CD14-positive monocyte (primary cell): Measurements from ENCODE around the gene NATD1. TPM values are rescaled to one million over a fixed set of nuclear protein-coding genes. Genes with fewer than 3 reads are reported as not detected.
A peak's percentile ranks its signal among the peaks of the same experiment; 100 is the strongest.

ENCODE experiments used
- DNase-seq, 3 donors: peaks; one replicate each; pipeline ENCODE4 v3.0.0-alpha.2; 2011 to 2022
- H2AFZ ChIP-seq: 2 replicates; pipeline ENCODE4 v1.6.0; 2012; ENCODE audit warnings: mild to moderate bottlenecking, low read depth, low read length, inconsistent platforms; ENCODE audit not compliant: insufficient read depth, poor library complexity, severe bottlenecking
- H3K27ac ChIP-seq, 2 donors: 1 replicate in 1 of 2; 2 replicates in 1 of 2; pipeline ENCODE4 v1.5.1; 2012 to 2013; ENCODE audit warnings: low read length in 2 of 2, control low read depth in 1 of 2, inconsistent platforms in 1 of 2, low read depth in 1 of 2, mild to moderate bottlenecking in 1 of 2
- H3K27me3 ChIP-seq, 2 donors: one replicate each; pipeline versions ENCODE4 v1.6.0 to v1.6.1; 2011 to 2013; ENCODE audit warnings: low read length in 2 of 2; ENCODE audit not compliant: control insufficient read depth in 2 of 2, insufficient read depth in 2 of 2
- H3K36me3 ChIP-seq, 2 donors: replicated peaks in 1 of 2; 1 replicate in 1 of 2; 2 replicates in 1 of 2; pipeline versions ENCODE4 v1.5.1 to v1.6.1; 2012 to 2013; ENCODE audit warnings: low read length in 2 of 2, control low read depth in 1 of 2, inconsistent platforms in 1 of 2, mild to moderate bottlenecking in 1 of 2; ENCODE audit not compliant: insufficient read depth in 2 of 2, control insufficient read depth in 1 of 2
- H3K4me1 ChIP-seq, 2 donors: 1 replicate in 1 of 2; 2 replicates in 1 of 2; pipeline versions ENCODE4 v1.5.1 to v1.6.1; 2012 to 2013; ENCODE audit warnings: low read length in 2 of 2, control low read depth in 1 of 2, inconsistent platforms in 1 of 2, mild to moderate bottlenecking in 1 of 2, moderate library complexity in 1 of 2; ENCODE audit not compliant: insufficient read depth in 2 of 2, control insufficient read depth in 1 of 2
- H3K4me2 ChIP-seq: replicated peaks from 2 replicates; pipeline ENCODE3; 2012; ENCODE audit warnings: low read length, moderate library complexity, mild to moderate bottlenecking; ENCODE audit not compliant: poor library complexity, severe bottlenecking; ENCODE audit errors: extremely low read depth
- H3K4me3 ChIP-seq, 3 experiments: fragments of 200-600 bp in 1 of 3; sonication (generic) in 1 of 3; replicated peaks in 1 of 3; 1 replicate in 2 of 3; 2 replicates in 1 of 3; pipeline ENCODE4 v1.5.1; 2011 to 2013; ENCODE audit warnings: low read length in 3 of 3, mild to moderate bottlenecking in 3 of 3, control low read depth in 2 of 3, low read depth in 2 of 3, inconsistent platforms in 1 of 3, moderate library complexity in 1 of 3
- H3K79me2 ChIP-seq: 2 replicates; pipeline ENCODE4 v1.6.0; 2012; ENCODE audit warnings: mild to moderate bottlenecking, control low read depth, inconsistent platforms, low read length, moderate library complexity; ENCODE audit not compliant: insufficient read depth
- H3K9ac ChIP-seq: 2 replicates; pipeline ENCODE4 v1.6.0; 2017; ENCODE audit warnings: low read length, mild to moderate bottlenecking; ENCODE audit not compliant: insufficient read depth, poor library complexity, severe bottlenecking
- H3K9me3 ChIP-seq, 2 donors: replicated peaks in 1 of 2; 1 replicate in 1 of 2; 2 replicates in 1 of 2; pipeline versions ENCODE4 v1.5.1 to v1.6.1; 2012 to 2013; ENCODE audit warnings: low read length in 2 of 2, control low read depth in 1 of 2; ENCODE audit not compliant: control insufficient read depth in 1 of 2, insufficient read depth in 1 of 2
- H4K20me1 ChIP-seq: 2 replicates; pipeline ENCODE4 v1.6.0; 2012; ENCODE audit warnings: mild to moderate bottlenecking, low read length, control low read depth, moderate library complexity; ENCODE audit not compliant: insufficient read depth
- H3K27ac Mint-ChIP-seq, 7 donors: one replicate each; pipeline ENCODE4 v1.8.0; 2020; ENCODE audit warnings: mild to moderate bottlenecking in 7 of 7, mixed read lengths in 7 of 7, moderate library complexity in 6 of 7, inconsistent platforms in 2 of 7
- H3K27me3 Mint-ChIP-seq, 3 donors: one replicate each; pipeline ENCODE4 v1.8.0; 2021 to 2022; ENCODE audit warnings: low read depth in 3 of 3, mild to moderate bottlenecking in 3 of 3, mixed read lengths in 3 of 3, moderate library complexity in 3 of 3, inconsistent platforms in 1 of 3
- H3K36me3 Mint-ChIP-seq, 2 donors: one replicate each; pipeline ENCODE4 v1.8.0; 2020; ENCODE audit warnings: mixed read lengths in 2 of 2, inconsistent platforms in 1 of 2, mild to moderate bottlenecking in 1 of 2
- H3K4me1 Mint-ChIP-seq: one replicate; pipeline ENCODE4 v1.8.0; 2020; ENCODE audit warnings: mild to moderate bottlenecking, mixed read lengths
- H3K4me3 Mint-ChIP-seq, 2 donors: one replicate each; pipeline ENCODE4 v1.8.0; 2020; ENCODE audit warnings: mild to moderate bottlenecking in 2 of 2, mixed read lengths in 2 of 2, moderate library complexity in 1 of 2
- H3K9me3 Mint-ChIP-seq, 7 donors: one replicate each; pipeline ENCODE4 v1.8.0; 2020 to 2022; ENCODE audit warnings: mixed read lengths in 7 of 7, mild to moderate bottlenecking in 6 of 7, moderate library complexity in 6 of 7, inconsistent platforms in 2 of 7
- CTCF ChIP-seq: fragments of 200-600 bp; IDR thresholded peaks from one replicate; pipeline ENCODE4 v1.8.0; 2022; ENCODE audit warnings: antibody characterized with exemption, mild to moderate bottlenecking
- WGBS: methylation state at CpG from one replicate; pipeline ENCODE4 v1.1.5; 2013; ENCODE audit warnings: missing lambda C conversion rate; ENCODE audit not compliant: insufficient coverage; 5-methylcytosine and 5-hydroxymethylcytosine counted together
- intact Hi-C, 2 donors: fragments of 100-400 bp; cut with micrococcal nuclease; formaldehyde crosslinking; loops; one replicate each; pipeline versions ENCODE4 v1.15.0 to v1.15.1; 2023
- polyA plus RNA-seq, 3 donors: library from polyadenylated mRNA; depleted of rRNA in 1 of 3; unstranded in 2 of 3; stranded (reverse) in 1 of 3; fragments of 300-500 nt in 2 of 3; fragments of >200 nt in 1 of 3; fragmentation: Illumina TruSeq in 2 of 3; gene quantifications; 1 replicate in 2 of 3; 2 replicates in 1 of 3; pipeline ENCODE4 v1.2.3, GENCODE V29; 2012 to 2021

Gene NATD1
- polyA plus RNA-seq, 3 donors = 3.0 to 13.6 (median 3.8) TPM

- H3K27me3 Mint-ChIP-seq = peaks cover 3 to 9% (median 4%) of the 10 kb centered on the region in 3 donors
- intact Hi-C loops = loop anchor here (5.0 to 10.0 kb wide), 2 partner anchors 39 to 126 kb away; partner anchors contain the start of genes TMEM11 (in 2 of the 2) and DHRS7B (in 1 of the 2)
- Histone ChIP-seq H3K9ac (no peak overlapping the region), H3K27ac (no peak overlapping the region), H3K4me3 (no peak overlapping the region), H3K79me2 (peaks cover 3% of the 10 kb centered on the region), H3K27me3 (no peaks in the 10 kb centered on the region), H3K4me2 (no peak overlapping the region), H3K9me3 (no peaks in the 10 kb centered on the region), H3K4me1 (peaks cover 21 to 37% of the 10 kb centered on the region in 2 donors), H3K36me3 (no peaks in the 10 kb centered on the region), H4K20me1 (peaks cover 61% of the 10 kb centered on the region), H2AFZ (no peak overlapping the region)
- WGBS = 79% methylated on average over 2 of the region's 4 CpGs
- peak overlapping the region in 1 of 7 donors; percentile 31 for H3K27ac Mint-ChIP-seq
- no peak for TF ChIP-seq CTCF
- DNase-seq = no peak
- H3K4me1 Mint-ChIP-seq = peaks cover 36% of the 10 kb centered on the region
- peaks cover 0 to 2% (median 0%) of the 10 kb centered on the region in 7 donors for H3K9me3 Mint-ChIP-seq
- H3K36me3 Mint-ChIP-seq = peaks cover 3 to 12% of the 10 kb centered on the region in 2 donors
- no peak overlapping the region for H3K4me3 Mint-ChIP-seq
These were observed 2.4 kb downstream of the NATD1 start for GRCh38 chr17:21250854-21251253.

GRCh38 chr17:21249920-21250703, 3.1 kb downstream of the NATD1 start:
- TF ChIP-seq CTCF = no peak
- Histone ChIP-seq H4K20me1 (peaks cover 69% of the 10 kb centered on the region), H2AFZ (no peak overlapping the region), H3K79me2 (peaks cover 3% of the 10 kb centered on the region), H3K36me3 (no peaks in the 10 kb centered on the region), H3K4me3 (no peak overlapping the region), H3K9me3 (no peaks in the 10 kb centered on the region), H3K4me2 (no peak overlapping the region), H3K9ac (no peak overlapping the region), H3K27me3 (no peaks in the 10 kb centered on the region), H3K27ac (no peak overlapping the region), H3K4me1 (peaks cover 21 to 37% of the 10 kb centered on the region in 2 donors)
- intact Hi-C loops = loop anchor here (5.0 to 10.0 kb wide), 2 partner anchors 38 to 125 kb away; partner anchors contain the start of genes TMEM11 (in 2 of the 2) and DHRS7B (in 1 of the 2)
- Mint-ChIP-seq H3K9me3 (peaks cover 0 to 2% (median 0%) of the 10 kb centered on the region in 7 donors), H3K4me3 (peak overlapping the region in 1 of 2 donors; percentile 22), H3K27me3 (peaks cover 3 to 9% (median 3%) of the 10 kb centered on the region in 3 donors), H3K27ac (peak overlapping the region in 2 of 7 donors; percentile 25 to 71), H3K4me1 (peaks cover 36% of the 10 kb centered on the region), H3K36me3 (peaks cover 3 to 12% of the 10 kb centered on the region in 2 donors)
- no peak for DNase-seq
- WGBS = 71% methylated on average over 4 of the region's 7 CpGs
